Sigmoid colon (tissue), 4 donors: ENCODE measurements around the gene LRP1.

ENCODE experiments used
- POLR2A ChIP-seq, 2 donors: fragments of 450-650 bp; IDR thresholded peaks; one replicate each; pipeline ENCODE4 v1.6.1; 2016; ENCODE audit warnings: antibody characterized with exemption in 2 of 2, mild to moderate bottlenecking in 2 of 2, moderate library complexity in 2 of 2
- POLR2AphosphoS5 ChIP-seq, 4 donors: sonication (generic); formaldehyde crosslinking; IDR thresholded peaks; one replicate each; pipeline ENCODE4 v1.6.1; 2017; ENCODE audit warnings: antibody characterized with exemption in 4 of 4
- TF ChIP-seq, protein P1 (sequence below), 4 experiments: fragments of 450-650 bp in 3 of 4; fragments of 200-600 bp in 1 of 4; IDR thresholded peaks; one replicate each; pipeline ENCODE4 v1.5.1; 2016 to 2019; ENCODE audit warnings: antibody characterized with exemption in 4 of 4, mild to moderate bottlenecking in 3 of 4, moderate library complexity in 2 of 4

DNA sequence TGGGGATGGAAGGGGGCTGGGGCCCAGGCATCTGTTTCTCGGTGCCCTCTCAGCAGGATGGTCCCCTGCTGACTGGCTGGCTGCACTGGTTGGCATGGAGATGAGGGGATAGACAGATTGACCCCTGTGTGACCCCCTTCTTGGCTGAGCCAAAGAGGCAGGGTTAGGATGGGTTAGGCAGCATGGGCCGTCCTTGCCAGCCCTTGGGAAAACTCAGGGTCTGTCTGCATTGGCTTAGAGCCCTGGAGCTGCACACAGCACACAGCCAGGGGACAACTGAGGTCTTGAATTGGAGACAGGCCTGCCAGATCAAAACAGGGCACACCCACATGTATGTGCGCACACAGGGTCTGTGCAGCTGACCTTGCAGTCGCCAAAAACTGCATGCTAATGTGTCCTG, 30.4 kb downstream of the LRP1 start:
- TF ChIP-seq POLR2A (IDR thresholded peaks at IDR 0.05) (no peak), POLR2AphosphoS5 (IDR thresholded peaks at IDR 0.05) (peak in 1 of 4 donors; percentile 12)
- TF ChIP-seq, protein P1, sequence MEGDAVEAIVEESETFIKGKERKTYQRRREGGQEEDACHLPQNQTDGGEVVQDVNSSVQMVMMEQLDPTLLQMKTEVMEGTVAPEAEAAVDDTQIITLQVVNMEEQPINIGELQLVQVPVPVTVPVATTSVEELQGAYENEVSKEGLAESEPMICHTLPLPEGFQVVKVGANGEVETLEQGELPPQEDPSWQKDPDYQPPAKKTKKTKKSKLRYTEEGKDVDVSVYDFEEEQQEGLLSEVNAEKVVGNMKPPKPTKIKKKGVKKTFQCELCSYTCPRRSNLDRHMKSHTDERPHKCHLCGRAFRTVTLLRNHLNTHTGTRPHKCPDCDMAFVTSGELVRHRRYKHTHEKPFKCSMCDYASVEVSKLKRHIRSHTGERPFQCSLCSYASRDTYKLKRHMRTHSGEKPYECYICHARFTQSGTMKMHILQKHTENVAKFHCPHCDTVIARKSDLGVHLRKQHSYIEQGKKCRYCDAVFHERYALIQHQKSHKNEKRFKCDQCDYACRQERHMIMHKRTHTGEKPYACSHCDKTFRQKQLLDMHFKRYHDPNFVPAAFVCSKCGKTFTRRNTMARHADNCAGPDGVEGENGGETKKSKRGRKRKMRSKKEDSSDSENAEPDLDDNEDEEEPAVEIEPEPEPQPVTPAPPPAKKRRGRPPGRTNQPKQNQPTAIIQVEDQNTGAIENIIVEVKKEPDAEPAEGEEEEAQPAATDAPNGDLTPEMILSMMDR (IDR thresholded peaks at IDR 0.05): no peak
